ENCODE results near the gene PPHLN1. TPM values are rescaled to one million over a fixed set of nuclear protein-coding genes. Genes with fewer than 3 reads are reported as not detected.

Gene PPHLN1
- total RNA-seq, 2 experiments from 2014 or later = 79.9 to 81.3 TPM

Small RNA genes within 50 kb of the gene (microRNA-seq; reads per million reads assigned to microRNA genes)
- gene MIR7851 (ENCODE audit: borderline microRNAs expressed, borderline number of aligned reads, borderline replicate concordance) = not detected

Other genes starting within 250 kb of the PPHLN1 start
- gene GXYLT1, start 181.3 kb upstream of the PPHLN1 start, total RNA-seq = 1 to 10 TPM; 7.0 to 8.3 TPM
- 10 to 100 TPM; 39.5 to 40.5 TPM for gene YAF2, start 87.9 kb upstream of the PPHLN1 start, total RNA-seq
- 10 to 100 TPM; 80.1 to 88.1 TPM for gene ZCRB1, start 73 bp upstream of the PPHLN1 start, total RNA-seq